K562 (cell line): Measurements from ENCODE around the gene ENTPD8. TPM values are rescaled to one million over a fixed set of nuclear protein-coding genes. Genes with fewer than 3 reads are reported as not detected.
A peak's percentile ranks its signal among the peaks of the same experiment; 100 is the strongest.

ENCODE experiments used
- ATF7 ChIP-seq: fragments of 450-650 bp; IDR thresholded peaks from 2 replicates; pipeline ENCODE4 v1.7.1; 2014; ENCODE audit warnings: mild to moderate bottlenecking, moderate library complexity
- HMG20B ChIP-seq: fragments of 250-450 bp; sonication (Bioruptor Pico); IDR thresholded peaks from 2 replicates; pipeline ENCODE4 v1.5.0; 2021; ENCODE audit warnings: mild to moderate bottlenecking
- HMGXB4 ChIP-seq: sonication (generic); formaldehyde crosslinking; IDR thresholded peaks from 2 replicates; pipeline ENCODE4 v1.8.1; 2023; ENCODE audit warnings: mild to moderate bottlenecking, missing genetic modification reagents
- MXD1 ChIP-seq: fragments of 250-450 bp; sonication (Bioruptor Pico); IDR thresholded peaks from 2 replicates; pipeline ENCODE4 v1.8.0; 2021; ENCODE audit warnings: borderline replicate concordance, mild to moderate bottlenecking, moderate library complexity; ENCODE audit not compliant: poor library complexity, severe bottlenecking
- NCOR1 ChIP-seq: fragments of 450-650 bp; IDR thresholded peaks from 2 replicates; pipeline ENCODE4 v1.6.1; 2016; ENCODE audit warnings: mild to moderate bottlenecking, moderate library complexity
- NFIC ChIP-seq: fragments of 450-650 bp; IDR thresholded peaks from 2 replicates; pipeline ENCODE4 v1.6.1; 2017; ENCODE audit warnings: mild to moderate bottlenecking, inconsistent platforms
- NR2F6 ChIP-seq: fragments of 450-650 bp; formaldehyde crosslinking; IDR thresholded peaks from 2 replicates; pipeline ENCODE4 v1.4.0; 2020; ENCODE audit warnings: mild to moderate bottlenecking
- NR3C1 ChIP-seq: sonication (generic); formaldehyde crosslinking; IDR thresholded peaks from 2 replicates; pipeline ENCODE4 v1.8.1; 2022; ENCODE audit warnings: missing genetic modification reagents
- NRF1 ChIP-seq, 2 experiments: fragments of 450-650 bp; IDR thresholded peaks in 1 of 2; conservative IDR thresholded peaks in 1 of 2; 2 replicates each; pipeline ENCODE4 v1.6.1; 2014; ENCODE audit warnings: mild to moderate bottlenecking in 2 of 2
- PCBP1 ChIP-seq: fragments of 200-400 bp; formaldehyde crosslinking; IDR thresholded peaks from 2 replicates; pipeline ENCODE4 v1.6.1; 2018; ENCODE audit warnings: mild to moderate bottlenecking, low read depth, low read length; ENCODE audit not compliant: poor library complexity, severe bottlenecking
- RBM25 ChIP-seq: fragments of 200-400 bp; formaldehyde crosslinking; IDR thresholded peaks from 2 replicates; pipeline ENCODE4 v1.6.1; 2018; ENCODE audit warnings: low read length, low read depth, moderate library complexity; ENCODE audit not compliant: severe bottlenecking
- SRF ChIP-seq, 2 experiments: fragments of 250-450, 450-650 bp in 1 of 2; sonication (Bioruptor Pico) in 1 of 2; sonication (generic) in 1 of 2; formaldehyde crosslinking; IDR thresholded peaks; 2 replicates each; pipeline versions ENCODE4 v1.5.0 to v1.5.1; 2020 to 2022; ENCODE audit warnings: mild to moderate bottlenecking in 1 of 2, missing genetic modification reagents in 1 of 2
- ZBTB7A ChIP-seq: IDR thresholded peaks from 2 replicates; pipeline ENCODE4 v1.6.1; 2011; ENCODE audit warnings: low read depth, mild to moderate bottlenecking, low read length, moderate library complexity, borderline replicate concordance; ENCODE audit not compliant: control insufficient read depth
- ZFX ChIP-seq: sonication (generic); formaldehyde crosslinking; IDR thresholded peaks from 2 replicates; pipeline ENCODE4 v1.8.0; 2022; ENCODE audit warnings: mild to moderate bottlenecking, missing genetic modification reagents, moderate library complexity
- ZNF124 ChIP-seq: sonication (generic); formaldehyde crosslinking; IDR thresholded peaks from 2 replicates; pipeline ENCODE4 v1.8.1; 2022; ENCODE audit warnings: missing genetic modification reagents
- ZNF431 ChIP-seq: sonication (generic); formaldehyde crosslinking; IDR thresholded peaks from 2 replicates; pipeline ENCODE4 v1.8.0; 2022; ENCODE audit warnings: mild to moderate bottlenecking, missing genetic modification reagents
- ZNF584 ChIP-seq: fragments of 200-800 bp; sonication (Bioruptor generic); IDR thresholded peaks from 2 replicates; pipeline ENCODE4 v1.6.1; 2016; ENCODE audit warnings: low read depth, mild to moderate bottlenecking, missing genetic modification characterization, missing compliant biosample characterization
- polyA plus RNA-seq, 8 experiments: library from polyadenylated mRNA; depleted of rRNA in 4 of 8; stranded (reverse) in 5 of 8; unstranded in 3 of 8; fragments of >200 nt; fragmentation: Nextera tagmentation in 2 of 8; fragmentation: Illumina TruSeq in 1 of 8; extraction: Ambion mirVana in 2 of 8; extraction: Trizol in 1 of 8; gene quantifications; 2 replicates each; pipeline versions ENCODE4 v1.2.1 to v1.2.3, GENCODE V29; 2011 to 2014; ENCODE audit warnings: inconsistent platforms in 1 of 8, missing spikeins in 1 of 8
- total RNA-seq, 7 experiments: library from RNA; depleted of rRNA in 6 of 7; stranded (reverse); fragments of >200 nt in 6 of 7; fragmentation: Illumina TruSeq in 2 of 7; extraction: Trizol in 2 of 7; gene quantifications; 2 replicates each; pipeline versions ENCODE4 v1.2.1 to v1.2.3, GENCODE V29; 2011 to 2021; ENCODE audit warnings: low replicate concordance in 1 of 7
- TF ChIP-seq, protein P1 (sequence below): fragments of 250-450 bp; sonication (Bioruptor Pico); IDR thresholded peaks from 2 replicates; pipeline ENCODE4 v1.8.0; 2021; ENCODE audit warnings: moderate library complexity, mild to moderate bottlenecking, inconsistent platforms
- TF ChIP-seq, protein P2 (sequence below), 2 experiments: fragments of 200-800 bp in 1 of 2; sonication (Bioruptor generic) in 1 of 2; sonication (generic) in 1 of 2; formaldehyde crosslinking in 1 of 2; IDR thresholded peaks in 1 of 2; conservative IDR thresholded peaks in 1 of 2; 2 replicates each; pipeline versions ENCODE4 v1.5.0 to v1.6.1; 2016 to 2020; ENCODE audit warnings: missing compliant biosample characterization in 1 of 2, missing genetic modification characterization in 1 of 2, missing genetic modification reagents in 1 of 2

Gene ENTPD8
- total and polyA plus RNA-seq, 9 of the 15 experiments (the other 6 are each of a cell fraction or from before 2014, with no cell fraction given), result 0.06 to 0.27 (median 0.19) TPM; not detected in 5

- TF ChIP-seq NRF1 (conservative IDR thresholded peaks at IDR 0.05 in 1 of 2, IDR thresholded peaks at IDR 0.05 in 1 of 2) (peak; percentile 68 to 76), ZNF431 (0 out of 2 replicates have a peak, but pooled peaks have one; percentile 15), NCOR1 (no peak), ZBTB7A (peak; percentile 82; the same call in 1 of the 2 replicates), NR2F6 (CRISPR knock-in tag) (no peak), HMGXB4 (CRISPR knock-in tag) (no peak), MXD1 (CRISPR knock-in tag) (no peak), ZNF124 (no peak), SRF (CRISPR knock-in tag; IDR thresholded peaks at IDR 0.05) (no peak), NR3C1 (CRISPR knock-in tag) (no peak), NFIC (no peak), PCBP1 (no peak), RBM25 (no peak), ZFX (peak; percentile 52), ATF7 (no peak), HMG20B (CRISPR knock-in tag) (no peak), ZNF584 (CRISPR knock-in tag) (no peak)
- TF ChIP-seq, protein P1, sequence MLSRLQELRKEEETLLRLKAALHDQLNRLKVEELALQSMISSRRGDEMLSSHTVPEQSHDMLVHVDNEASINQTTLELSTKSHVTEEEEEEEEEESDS (CRISPR knock-in tag), result no peak
- TF ChIP-seq, protein P2, sequence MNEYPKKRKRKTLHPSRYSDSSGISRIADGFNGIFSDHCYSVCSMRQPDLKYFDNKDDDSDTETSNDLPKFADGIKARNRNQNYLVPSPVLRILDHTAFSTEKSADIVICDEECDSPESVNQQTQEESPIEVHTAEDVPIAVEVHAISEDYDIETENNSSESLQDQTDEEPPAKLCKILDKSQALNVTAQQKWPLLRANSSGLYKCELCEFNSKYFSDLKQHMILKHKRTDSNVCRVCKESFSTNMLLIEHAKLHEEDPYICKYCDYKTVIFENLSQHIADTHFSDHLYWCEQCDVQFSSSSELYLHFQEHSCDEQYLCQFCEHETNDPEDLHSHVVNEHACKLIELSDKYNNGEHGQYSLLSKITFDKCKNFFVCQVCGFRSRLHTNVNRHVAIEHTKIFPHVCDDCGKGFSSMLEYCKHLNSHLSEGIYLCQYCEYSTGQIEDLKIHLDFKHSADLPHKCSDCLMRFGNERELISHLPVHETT (CRISPR knock-in tag; conservative IDR thresholded peaks at IDR 0.05 in 1 of 2, IDR thresholded peaks at IDR 0.05 in 1 of 2), result no peak
These were observed 13.0 kb upstream of the ENTPD8 start (continued) for GRCh38 chr9:137454145-137454596.
